Stimulated activated CD8-positive, alpha-beta memory T cell treated with anti-CD3 and anti-CD28 coated beads, Interleukin-4, amount 100 ng/mL, for 24 hours (primary cell): ENCODE data around the gene OR3A2.
"Not testable (repeated sequence)": the region's sequence is repeated elsewhere in the genome, so short reads cannot be mapped to it uniquely, and the experiment has no call there.

Experiments used
- DNase-seq: peaks from one replicate; pipeline ENCODE4 v3.0.0-alpha.2; 2020; ENCODE audit warnings: low read depth

The OR3A2 gene

GRCh38 chr17:3385869-3386816, at the start of gene OR3A2:
Gene OR3A2, minus strand, starts transcription at chr17:3386308.
- no peak for DNase-seq

DNA sequence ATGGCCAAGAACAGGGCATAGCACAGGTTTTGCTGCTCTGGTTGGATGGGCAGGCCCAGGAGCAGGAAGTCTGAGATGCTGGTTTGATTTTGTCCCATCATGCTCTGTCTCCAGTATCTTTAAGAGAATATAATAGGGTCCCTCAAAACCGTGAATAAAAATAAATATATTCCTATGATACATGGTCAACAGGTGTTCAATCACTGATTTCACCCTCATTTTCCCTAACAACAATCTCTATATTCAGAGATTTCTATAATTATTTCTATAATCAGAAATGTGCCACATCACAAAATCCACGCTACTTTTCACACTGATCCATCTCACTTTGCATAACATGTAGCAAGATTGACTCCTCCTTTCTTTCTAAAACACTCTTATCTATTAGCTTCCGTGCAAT, 47.6 kb upstream of the OR3A2 start, which contains the start of gene OR1E2:
Gene OR1E2, minus strand, starts transcription at position 101 of the 400 bp plus-strand sequence. Its CDS starts 0 bp downstream, at position 101.
- no peak for DNase-seq

DNA sequence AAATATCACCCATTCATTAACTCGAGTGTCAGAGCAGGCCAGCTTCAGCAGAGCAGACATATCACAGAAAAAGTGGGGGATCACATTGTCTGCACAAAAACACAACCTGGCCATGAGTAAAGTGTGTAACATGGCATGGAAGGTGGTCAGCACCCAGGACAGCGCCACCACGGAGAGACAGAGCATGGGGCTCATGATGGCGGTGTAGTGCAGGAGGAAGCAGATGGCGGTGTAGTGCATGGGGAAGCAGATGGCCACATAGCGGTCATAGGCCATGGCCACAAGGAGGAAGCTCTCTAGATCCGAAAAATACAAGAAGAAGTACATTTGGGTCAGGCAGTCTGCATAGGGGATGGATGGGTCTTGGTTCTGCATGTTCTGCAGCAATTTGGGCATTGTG, 47.1 kb upstream of the OR3A2 start:
- DNase-seq: not testable (repeated sequence)

DNA sequence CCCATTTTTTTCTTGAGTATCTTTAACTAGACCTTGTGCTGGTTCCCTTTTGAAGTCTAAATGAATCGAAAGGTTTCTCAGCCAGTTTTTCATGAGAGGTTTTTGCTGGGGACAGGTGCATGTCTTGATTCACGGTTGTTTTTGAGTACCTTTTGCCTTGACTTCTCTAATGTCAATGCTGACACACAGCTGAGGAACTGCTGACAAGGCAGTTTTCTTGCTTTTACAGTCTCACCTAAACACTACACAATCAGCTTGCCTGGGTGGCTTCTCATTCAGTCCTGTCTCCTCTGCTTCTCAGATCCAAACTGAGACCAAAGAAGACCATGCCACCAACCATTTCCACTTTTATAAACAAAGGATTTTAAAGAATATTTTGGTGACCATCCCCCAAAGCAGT, 32.1 kb upstream of the OR3A2 start:
- DNase-seq: no peak

DNA sequence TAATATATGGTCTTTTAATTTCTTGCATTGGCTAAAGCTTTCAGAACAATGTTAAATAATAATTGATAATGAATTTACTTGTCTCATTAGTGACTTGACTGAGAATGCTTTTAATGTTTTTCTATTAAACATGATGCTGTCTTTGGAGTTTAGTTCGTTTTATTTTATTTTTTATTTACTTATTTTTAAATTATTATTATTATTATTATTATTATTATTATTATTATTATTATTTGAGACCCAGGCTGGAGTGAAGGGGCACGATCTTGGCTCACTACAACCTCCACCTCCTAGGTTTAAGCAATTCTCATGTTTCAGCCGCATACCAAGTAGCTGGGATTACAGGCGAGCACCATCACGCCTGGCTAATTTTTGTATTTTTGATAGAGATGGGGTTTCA, 29.5 kb upstream of the OR3A2 start:
- no peak for DNase-seq

GRCh38 chr17:3412216-3412615, 26.1 kb upstream of the OR3A2 start:
- not testable (repeated sequence) for DNase-seq

GRCh38 chr17:3411070-3411469, 25.0 kb upstream of the OR3A2 start, which contains the start of gene OR3A3:
Gene OR3A3, plus strand, starts transcription at chr17:3411370.
- no peak for DNase-seq

- not testable (repeated sequence) for DNase-seq
Measured at GRCh38 chr17:3403856-3404255, 17.7 kb upstream of the OR3A2 start.

DNA sequence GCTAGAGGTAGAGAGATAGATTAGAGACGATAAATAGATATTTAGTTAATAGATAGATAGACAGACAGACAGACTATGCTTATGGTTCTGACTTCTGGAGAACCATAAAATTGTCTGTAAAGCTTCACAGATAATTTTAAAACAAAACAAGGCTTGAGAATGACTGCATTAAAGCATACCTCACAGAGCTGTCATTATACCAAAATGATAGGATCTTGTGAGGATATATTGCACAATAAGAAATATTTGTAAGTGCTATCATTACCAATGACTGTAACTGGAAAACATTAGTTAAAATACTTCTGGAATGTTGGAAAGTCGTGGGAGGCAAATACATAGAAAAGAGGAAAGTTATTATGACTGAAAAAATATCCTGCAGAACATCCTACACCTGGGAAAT, 15.7 kb upstream of the OR3A2 start:
- no peak for DNase-seq

- no peak for DNase-seq
Measured at GRCh38 chr17:3400055-3400454, 13.9 kb upstream of the OR3A2 start.

DNA sequence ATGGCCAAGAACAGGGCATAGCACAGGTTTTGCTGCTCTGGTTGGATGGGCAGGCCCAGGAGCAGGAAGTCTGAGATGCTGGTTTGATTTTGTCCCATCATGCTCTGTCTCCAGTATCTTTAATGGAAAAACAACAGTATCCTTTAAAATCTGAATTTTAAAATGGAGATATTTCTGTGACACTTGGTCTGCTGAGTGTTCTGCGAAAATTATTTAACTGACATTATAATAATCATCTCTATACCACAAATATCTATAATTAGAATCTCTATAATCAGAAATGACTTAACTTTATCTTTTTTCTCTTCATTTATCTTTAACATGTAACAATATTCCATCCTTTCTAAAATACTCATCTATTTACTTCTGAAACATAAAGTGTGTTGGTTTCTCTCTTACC, 12.2 kb upstream of the OR3A2 start, which contains the start of gene OR1E1:
Gene OR1E1, minus strand, starts transcription at position 101 of the 400 bp plus-strand sequence. Its CDS starts 0 bp downstream, at position 101.
- no peak for DNase-seq

DNA sequence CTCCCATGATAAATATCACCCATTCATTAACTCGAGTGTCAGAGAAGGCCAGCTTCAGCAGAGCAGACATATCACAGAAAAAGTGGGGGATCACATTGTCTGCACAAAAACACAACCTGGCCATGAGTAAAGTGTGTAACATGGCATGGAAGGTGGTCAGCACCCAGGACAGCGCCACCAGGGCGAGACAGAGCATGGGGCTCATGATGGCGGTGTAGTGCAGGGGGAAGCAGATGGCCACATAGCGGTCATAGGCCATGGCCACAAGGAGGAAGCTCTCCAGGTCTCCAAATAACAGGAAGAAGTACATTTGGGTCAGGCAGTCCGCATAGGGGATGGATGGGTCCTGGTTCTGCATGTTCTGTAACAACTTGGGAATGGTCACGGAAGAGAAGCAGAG, 11.7 kb upstream of the OR3A2 start:
- not testable (repeated sequence) for DNase-seq

- no peak for DNase-seq
Measured at GRCh38 chr17:3389791-3390190, 3.7 kb upstream of the OR3A2 start.

- DNase-seq: no peak
Measured at GRCh38 chr17:3381957-3382356, 4.2 kb downstream of the OR3A2 start.

- DNase-seq: no peak
Measured at GRCh38 chr17:3378321-3378720, 7.8 kb downstream of the OR3A2 start.

DNA sequence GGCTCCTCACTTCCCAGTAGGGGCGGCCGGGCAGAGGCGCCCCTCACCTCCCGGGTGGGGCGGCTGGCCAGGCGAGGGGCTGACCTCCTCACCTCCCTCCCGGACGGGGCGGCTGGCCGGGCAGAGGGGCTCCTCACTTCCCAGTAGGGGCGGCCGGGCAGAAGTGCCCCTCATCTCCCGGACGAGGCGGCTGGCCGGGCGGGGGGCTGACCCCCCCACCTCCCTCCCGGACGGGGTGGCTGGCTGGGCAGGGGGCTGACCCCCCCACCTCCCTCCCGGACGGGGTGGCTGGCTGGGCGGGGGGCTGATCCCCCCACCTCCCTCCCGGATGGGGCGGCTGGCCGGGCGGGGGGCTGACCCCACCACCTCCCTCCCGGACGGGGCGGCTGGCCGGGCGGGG, 14.9 kb downstream of the OR3A2 start:
- DNase-seq: not testable (repeated sequence)

DNA sequence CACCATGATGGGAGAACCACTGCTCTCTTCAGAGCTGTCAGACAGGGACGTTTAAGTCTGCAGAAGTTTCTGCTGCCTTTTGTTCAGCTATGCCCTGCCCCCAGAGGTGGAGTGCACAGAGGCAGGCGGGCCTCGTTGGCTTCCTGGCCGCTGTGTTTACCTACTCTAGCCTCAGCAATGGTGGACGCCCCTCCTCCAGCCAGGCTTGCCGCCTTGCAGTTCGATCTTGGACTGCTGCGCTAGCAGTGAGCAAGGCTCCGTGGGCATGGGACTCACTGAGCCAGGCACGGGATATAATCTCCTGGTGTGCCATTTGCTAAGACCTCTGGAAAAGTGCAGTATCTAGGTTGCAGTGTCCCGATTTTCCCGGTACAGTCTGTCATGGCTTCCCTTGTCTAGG, 43.3 kb downstream of the OR3A2 start:
- not testable (repeated sequence) for DNase-seq

- DNase-seq: no peak
Measured at GRCh38 chr17:3335876-3336275, 50.2 kb downstream of the OR3A2 start.

DNA sequence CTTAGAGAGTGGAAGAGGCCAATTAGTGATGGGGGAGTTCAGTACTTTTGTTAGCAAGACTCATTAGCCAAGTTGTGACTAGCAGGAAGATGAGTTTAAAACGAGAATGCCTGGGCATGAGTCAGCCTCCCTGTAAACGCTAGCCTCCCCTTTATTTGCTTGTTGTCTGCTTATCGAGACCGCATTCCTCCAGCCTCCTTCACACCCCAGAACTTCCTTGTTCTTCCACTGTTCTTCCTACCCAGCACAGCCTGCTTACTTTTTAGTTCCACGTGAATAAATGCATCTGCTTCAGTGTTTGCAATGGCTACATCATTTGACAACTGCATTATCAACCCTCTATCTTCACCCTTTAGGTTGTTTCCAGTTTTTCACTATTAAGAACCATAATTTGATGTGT, 67.8 kb downstream of the OR3A2 start:
- DNase-seq: no peak

GRCh38 chr17:3316836-3317235, 69.3 kb downstream of the OR3A2 start:
- no peak for DNase-seq

DNA sequence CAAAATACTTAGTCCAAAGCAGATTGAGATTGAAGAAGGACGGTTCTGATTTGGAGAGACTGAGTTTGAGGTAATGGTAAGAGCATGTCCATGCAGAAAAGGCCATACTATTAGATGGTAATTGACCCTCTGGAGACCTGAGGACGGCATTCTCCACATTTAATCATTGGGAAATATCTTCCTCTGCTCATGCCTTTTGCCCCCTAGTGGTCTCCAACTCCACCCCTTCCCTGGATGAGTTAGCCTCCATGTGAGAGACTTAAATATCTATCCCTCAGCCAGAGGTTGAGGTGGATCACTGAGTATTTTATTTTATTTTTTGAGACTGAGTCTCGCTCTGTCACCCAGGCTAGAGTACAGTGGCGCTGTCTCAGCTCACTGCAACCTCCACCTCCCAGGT, 77.5 kb downstream of the OR3A2 start:
- no peak for DNase-seq

DNA sequence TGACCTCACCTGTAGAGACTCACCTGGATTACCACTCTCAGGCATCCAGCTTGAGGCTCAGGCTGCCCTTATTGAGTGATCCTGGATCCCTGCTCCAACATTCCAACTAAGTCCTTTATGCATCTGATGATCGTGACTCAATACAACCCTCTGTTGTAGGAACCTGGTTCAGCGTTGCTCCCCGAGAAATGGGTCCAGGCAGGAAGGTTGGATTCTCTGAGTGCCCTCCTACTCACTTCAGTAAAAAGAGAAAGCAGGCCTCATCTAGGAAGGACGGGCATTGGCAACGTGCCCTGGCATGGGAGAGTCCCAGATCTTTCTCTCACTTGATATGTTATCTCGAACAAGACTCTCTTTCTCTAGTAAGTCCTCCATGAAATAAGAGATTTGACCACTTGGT, 87.8 kb downstream of the OR3A2 start, which contains the start of gene OR3A1:
Gene OR3A1, minus strand, starts transcription at position 101 of the 400 bp plus-strand sequence. CDS start 5,778 bp downstream, outside the sequence.
- no peak for DNase-seq

DNA sequence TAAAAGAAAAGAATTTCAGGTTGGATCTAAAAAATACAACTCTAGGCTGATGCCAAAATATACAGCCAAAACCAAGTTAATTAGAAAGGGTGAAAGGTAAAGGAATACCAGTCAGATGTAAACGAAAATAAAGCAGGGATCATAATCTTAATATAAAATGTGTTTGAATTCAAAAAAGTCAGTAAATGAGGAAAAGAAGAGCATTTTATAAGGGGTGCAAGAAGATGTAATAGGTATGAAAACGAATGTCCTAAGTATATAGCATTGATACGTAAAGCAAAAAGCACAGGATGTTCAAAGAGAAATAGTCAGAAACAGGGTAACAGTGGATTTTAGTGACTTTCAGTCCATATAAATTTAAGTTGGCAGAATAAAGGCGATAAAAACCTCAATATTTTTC, 90.5 kb downstream of the OR3A2 start:
- DNase-seq: no peak
